ENCODE data around the gene COMT.
"Not testable (repeated sequence)": the region's sequence is repeated elsewhere in the genome, so short reads cannot be mapped to it uniquely, and the experiment has no call there.

The COMT gene

DNA sequence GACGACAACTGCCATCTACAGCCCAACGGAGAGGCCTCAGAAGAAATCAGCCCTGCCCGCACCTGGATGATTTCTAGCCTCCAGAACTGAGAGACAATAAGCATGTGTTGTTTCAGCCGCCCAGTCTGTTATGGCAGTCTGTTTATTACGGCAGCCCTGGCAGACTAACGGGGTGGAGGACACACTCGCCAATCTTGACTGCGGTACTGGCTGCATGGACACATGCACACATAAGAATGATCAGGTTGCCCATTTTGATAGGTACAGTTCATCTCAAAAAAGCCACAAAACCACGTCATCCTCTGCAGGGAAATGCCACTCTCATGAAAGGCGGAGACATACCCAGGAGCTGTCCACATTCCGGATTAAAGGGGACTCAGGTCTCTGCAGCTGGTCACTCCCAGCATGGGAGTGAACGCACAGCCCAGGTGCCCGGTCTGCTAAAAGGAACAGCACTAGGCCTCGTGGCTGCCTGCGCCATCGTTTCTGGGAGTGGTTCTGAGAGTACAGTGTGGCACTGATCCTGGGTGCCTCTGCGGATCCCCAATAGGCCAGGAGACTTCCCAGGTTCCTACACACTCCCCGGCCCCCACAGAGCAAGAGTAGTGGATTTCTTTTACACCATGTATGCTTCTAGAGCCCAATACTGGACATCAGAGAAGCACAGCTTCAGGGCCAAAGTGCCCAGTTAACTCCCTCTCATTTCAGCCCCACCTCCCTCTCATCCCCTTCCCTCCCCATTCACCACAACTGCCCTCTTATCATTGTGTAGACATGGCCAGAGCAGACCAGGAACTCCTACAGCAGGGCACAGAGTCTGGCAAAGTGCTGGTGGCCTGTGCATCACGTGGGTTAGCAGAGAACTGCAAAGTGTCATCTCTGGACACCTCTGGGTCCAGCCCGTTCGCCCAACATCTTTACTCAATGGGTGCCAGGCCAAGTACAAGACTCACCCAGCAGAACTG lies 11.7 kb upstream of the COMT start:
- DNase-seq (ENCODE audit: low read depth), result no peak

DNA sequence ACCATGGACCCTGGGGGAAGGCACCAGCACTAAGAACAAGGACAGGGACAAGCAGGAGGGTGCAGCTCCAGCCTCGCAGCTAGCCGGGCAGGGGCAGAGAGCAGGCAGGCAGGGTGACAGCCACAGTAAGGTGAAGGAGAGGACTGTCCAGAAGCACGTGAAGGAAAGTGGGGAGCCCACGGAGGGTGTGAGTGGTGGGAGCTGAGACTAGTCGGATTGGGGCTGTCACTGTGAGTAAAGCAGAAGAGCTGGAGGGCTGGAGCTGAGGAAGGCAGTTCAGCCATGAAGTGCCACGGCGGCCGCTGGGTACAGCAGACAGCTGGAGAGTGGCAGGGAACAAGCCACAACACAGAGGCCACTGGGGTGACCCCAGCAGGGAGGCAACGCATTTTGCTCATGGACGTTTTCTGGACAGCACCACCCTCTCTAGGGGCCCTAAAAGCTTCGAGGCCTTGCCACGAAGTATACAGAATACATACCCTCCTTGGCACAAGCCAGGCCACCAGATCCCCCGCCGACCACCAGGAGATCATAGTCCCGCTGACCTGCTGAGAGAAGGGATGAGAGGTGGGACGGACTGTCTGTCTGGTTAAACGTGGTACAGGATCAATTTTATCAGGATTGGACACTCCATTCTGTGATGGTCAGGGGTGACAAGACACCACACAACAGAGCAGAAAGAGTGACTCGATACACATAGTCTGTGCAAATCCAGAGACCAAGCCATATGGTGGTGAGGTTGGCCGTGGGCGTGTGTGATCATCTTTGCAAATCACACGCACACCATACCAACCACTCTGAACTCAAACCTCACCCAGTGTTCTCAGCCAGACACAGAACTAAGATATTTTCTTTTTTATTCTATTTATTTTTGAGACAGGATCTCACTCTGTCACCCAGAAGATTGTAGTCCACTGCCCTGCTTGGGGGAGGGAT lies 10.8 kb upstream of the COMT start:
- DNase-seq (ENCODE audit: low read depth), result no peak

DNA sequence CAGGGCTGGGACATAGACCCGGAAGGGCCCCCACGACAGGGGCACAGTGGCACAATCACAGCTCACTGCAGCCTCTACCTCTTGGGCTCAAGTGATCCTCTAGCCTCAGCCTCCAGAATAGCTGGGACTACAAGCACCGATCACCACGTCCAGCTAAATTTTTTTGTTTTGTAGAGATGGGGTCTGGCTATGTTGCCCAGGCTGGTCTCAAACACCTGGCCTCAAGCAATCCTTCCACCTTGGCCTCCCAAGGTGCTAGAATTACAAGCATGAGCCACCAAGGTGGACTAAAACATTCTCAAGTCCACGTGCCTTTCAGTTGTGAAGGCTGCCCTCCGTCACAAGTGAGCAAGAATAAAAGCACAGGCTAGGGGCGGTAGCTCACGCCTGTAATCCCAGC lies 10.1 kb upstream of the COMT start:
- DNase-seq (ENCODE audit: low read depth), result no peak

- no peak for DNase-seq (ENCODE audit: low read depth)
Measured at GRCh38 chr22:19932367-19933206, 9.0 kb upstream of the COMT start.

DNA sequence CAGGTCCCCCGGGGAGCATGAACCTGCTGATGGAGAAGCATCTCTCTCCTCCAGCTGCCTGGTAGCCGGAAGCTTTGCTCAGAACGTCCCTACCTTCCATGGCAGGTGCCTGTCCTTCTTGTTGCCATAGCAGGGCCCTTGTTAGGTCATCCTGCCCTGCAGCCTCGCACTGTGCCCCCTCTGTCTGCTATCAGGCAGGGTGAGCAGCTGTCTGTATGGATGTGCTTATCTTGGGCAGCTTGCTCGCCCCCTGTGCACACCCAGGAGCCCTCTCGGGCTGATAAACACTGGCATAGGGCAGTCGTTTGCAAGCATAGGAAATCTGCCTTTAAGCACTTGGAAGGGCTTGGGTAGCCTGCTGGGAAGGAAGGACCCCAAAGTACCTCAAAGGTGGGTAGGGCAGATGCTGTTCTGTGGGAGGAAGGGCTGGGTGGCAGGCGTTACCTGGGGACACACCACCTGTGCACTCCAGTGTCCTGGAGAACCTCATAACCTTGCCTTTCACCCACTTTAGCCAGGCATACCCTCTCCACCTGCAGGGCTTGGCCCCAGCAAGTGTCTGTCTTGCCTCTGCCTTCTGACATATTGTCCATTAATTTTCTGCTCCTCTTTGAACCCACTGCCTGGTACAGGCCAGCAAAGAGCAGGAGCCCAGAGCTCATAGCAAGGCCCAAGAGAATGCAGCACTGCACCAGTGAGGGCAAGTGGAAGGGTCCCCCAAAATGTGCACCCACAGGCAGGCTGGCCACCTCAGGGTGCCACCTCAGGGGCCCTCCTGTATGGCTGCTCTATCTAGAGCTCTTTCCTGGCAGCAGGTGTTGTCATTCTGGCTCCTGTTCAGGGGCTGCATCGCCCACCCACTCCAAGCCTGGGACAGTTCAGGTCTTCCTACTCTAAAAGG lies 8.0 kb upstream of the COMT start:
- no peak for DNase-seq (ENCODE audit: low read depth)

- not testable (repeated sequence) for DNase-seq (ENCODE audit: low read depth)
Measured at GRCh38 chr22:19935123-19935718, 6.4 kb upstream of the COMT start.

DNA sequence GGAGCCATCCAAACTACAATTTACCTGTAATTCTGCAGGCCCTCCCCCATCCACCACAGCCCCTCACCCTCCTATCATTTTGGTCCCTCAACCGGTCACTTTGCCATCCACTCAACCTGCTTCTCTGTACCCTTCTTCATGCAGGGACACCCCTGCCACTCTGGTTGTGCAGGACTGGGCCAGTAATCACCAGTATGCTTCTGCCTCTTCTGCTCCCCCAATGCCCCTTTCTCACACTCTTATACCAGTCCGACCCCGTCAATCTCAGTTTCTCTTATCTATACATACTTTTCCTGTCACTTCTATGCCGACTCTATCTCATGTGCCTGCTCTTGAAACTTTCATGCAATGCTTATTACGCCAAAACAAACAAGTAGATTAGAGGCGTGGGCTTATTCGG lies 5.1 kb upstream of the COMT start:
- no peak for DNase-seq (ENCODE audit: low read depth)

DNA sequence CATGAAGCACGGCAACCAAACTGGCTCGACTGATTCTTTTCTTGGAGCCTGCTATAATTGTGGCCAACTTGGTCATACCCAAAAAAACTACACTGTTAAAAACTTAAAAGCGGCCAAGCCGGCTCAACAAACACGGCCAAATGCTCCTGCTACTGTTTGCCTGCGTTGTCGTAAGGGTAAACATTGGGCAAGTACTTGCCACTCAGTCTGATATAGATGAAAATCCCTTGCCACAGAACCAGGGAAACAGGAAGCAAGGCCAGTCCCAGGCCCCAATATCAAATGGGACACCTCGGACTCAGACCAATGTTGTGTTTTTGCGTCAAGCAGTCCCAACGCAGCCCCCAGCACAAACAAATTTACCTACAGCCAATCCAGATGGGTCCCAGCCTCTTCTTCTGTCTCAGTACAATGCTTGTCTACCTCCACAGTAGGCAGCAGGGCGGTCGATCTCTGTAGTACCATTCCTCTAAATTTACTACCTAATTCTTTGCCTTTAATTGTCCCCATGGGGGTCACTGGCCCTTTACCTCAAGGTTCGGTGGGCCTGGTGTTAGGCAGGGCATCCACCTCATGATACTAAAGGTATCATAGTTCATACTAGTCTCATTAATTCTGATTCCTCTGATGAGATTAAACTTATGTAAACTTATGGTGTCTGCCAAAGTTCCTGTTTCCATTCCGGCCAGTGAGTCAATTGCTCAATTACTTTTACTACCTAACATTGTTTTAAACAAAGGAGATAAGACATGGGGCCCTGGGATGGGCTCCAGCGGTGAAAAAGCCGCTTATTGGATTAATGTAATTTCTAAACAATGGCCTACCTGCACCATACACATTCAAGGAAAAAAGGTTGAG lies 3.7 kb upstream of the COMT start:
- DNase-seq (ENCODE audit: low read depth), result no peak

- no peak for DNase-seq (ENCODE audit: low read depth)
Measured at GRCh38 chr22:19940536-19941364, 822 bp upstream of the COMT start.

- no peak for DNase-seq (ENCODE audit: low read depth)
Measured at GRCh38 chr22:19942157-19943081, 847 bp downstream of the COMT start.

DNA sequence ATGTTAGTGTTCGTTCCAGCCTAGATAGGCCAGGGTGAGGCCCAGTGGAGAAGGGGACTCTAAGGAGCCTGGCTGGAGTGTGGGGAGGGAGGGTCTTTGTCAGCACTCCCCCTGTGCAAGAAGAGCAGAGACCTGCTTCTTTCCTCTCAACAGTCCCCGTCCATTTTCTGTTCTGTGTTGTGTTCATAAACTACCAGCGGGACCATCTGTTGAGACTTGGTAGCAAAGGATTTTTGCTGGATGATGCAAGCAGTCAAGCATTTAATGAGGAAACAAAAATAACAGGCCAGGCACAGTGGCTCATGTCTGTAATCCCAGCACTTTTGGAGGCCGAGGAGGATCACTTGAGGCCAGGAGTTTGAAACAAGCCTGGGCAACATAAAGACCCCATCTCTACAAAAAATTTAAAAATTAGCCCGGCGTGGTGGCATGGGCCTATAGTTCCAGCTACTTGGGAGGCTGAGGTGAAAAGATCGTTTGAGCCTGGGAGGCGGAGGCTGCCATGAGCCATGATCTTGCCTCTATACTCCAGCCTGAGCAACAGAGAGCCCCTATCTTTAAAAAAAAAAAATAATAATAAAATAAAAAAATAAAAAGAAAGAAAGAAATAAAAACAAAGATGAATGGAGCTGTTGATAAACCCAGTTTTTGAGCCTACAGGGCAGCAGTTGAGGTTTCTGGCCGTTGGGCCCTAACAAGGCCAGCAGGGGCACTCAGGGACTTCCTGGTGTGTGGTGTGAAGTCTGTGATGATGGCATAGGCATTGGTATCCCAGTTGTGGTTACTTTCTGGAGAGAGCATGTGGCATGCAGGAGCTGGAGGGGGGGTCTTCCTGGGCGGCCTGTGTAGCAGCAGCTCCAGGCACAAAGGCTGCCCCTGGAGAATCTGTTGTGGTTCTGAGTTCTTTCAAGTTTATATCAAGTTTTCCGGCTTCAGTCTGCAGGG lies 1.8 kb downstream of the COMT start:
- DNase-seq (ENCODE audit: low read depth), result no peak

- no peak for DNase-seq (ENCODE audit: low read depth)
Measured at GRCh38 chr22:19948057-19948760, 6.6 kb downstream of the COMT start.

DNA sequence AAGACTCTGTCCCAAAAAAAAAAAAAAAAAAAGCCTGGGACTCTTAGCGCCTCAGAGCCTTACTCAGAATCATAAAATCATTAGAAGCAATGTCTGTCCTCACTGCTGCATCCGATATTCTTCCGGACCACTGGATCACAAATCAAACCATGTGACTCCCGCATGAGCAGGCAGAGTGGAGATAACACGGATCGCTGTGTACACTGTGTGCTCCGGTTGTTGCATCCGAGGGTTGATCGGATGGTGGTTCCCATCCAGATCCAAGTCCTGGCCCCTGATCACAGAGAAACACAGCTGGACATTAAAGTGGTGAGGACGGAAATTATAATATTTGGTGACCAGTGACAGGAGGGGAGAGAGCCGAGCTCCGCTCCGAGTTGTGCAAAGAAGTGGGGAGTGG lies 9.8 kb downstream of the COMT start:
- no peak for DNase-seq (ENCODE audit: low read depth)

GRCh38 chr22:19955241-19956128 lies 13.9 kb downstream of the COMT start:
- no peak for DNase-seq (ENCODE audit: low read depth)

- DNase-seq (ENCODE audit: low read depth), result no peak
Measured at GRCh38 chr22:19957445-19957844, 15.9 kb downstream of the COMT start.
